HG03175 (cell line): Measurements from ENCODE around the gene TMEM91.
A peak's percentile ranks its signal among the peaks of the same experiment; 100 is the strongest.
"Not testable (repeated sequence)": the region's sequence is repeated elsewhere in the genome, so short reads cannot be mapped to it uniquely, and the experiment has no call there.

Experiments
- ATAC-seq: cut with Tn5 transposase; IDR thresholded peaks from one replicate; pipeline ENCODE4 v1.9.1; 2021; ENCODE audit warnings: mild to moderate bottlenecking, moderate library complexity; ENCODE audit not compliant: unreplicated experiment

TMEM91 gene

DNA sequence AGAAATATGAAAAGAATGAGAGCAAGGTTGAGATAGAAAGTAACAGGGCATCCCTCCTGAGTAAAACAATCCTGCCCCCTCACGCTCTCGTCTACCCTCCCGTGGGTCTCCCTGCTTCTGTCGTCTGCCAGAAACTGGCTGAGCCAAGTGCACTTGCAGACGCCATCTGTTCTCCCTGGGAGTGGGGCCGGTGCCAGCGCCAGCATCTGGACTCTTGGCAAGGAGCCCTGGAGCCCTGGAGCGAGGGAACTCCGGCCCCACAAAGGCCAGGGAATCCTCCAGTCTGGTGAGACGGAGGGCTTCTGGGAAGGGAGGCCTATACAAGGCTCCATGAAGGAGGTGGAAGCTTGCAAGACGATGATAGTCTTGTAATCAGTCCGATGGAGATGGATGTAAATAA lies 2.3 kb upstream of the TMEM91 start:
- ATAC-seq: no peak

DNA sequence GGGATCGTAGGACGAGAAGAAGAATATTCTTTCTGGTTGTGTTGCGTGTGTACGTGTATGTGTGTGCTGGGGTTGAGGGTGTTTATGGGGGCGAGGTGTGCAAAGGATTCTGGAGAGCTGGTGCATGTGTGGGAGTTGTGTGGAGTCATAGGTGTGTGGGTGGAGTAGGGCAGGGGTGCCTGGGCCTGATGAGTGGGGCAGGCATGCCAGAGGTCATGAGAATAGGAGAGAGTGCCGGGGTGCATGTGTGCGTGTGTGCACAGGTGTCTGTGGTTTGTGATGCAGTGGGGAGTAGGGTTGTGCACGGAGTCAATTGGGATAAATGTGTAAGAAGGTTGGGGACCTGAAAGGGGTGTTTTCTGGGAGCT lies 649 bp downstream of the TMEM91 start:
- no peak for ATAC-seq

DNA sequence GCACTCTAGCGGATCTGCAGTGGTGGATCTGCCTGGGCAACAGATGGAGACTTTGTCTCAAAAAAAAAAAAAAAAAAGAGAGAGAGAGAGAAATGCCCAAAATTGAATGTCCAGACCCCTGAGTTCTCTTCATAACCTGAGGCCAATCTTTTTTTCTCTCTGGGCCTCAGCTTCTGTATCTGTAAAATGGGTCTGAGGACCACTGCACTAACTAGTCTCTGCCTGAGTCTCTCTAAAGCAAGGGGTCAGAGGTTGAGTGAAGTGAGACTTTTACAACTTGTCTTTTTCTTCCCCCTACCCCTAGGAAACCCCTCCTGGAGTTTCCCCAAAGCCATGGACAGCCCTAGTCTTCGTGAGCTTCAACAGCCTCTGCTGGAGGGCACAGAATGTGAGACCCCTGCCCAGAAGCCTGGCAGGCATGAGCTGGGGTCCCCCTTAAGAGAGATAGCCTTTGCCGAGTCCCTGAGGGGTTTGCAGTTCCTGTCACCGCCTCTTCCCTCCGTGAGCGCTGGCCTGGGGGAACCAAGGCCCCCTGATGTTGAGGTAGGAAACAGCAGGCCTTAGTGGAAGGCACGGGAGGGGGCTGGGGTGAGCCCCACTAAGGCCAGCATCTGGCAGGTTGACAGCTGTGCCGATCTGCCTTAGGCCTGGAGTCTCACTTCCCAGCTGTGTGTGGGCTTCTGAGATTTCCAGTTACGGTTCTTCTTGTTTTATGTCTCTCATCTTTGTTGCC lies 1.8 kb downstream of the TMEM91 start:
- peak; percentile 53 for ATAC-seq

DNA sequence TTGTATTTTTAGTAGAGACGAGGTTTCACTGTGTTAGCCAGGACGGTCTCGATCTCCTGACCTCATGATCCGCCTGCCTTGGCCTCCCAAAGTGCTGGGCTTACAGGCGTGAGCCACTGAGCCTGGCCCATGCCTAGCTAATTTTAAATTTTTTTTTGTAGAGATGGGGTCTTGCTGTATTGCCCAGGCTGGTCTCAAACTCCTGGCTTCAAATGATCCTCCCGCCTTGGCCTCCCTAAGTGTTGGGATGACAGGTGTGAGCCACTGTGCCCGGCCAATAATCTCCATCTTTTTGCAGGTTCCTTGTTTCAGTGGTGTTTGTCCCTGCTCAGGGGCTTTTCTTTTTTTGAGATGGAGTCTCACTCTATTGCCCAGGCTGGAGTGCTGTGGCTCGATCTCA lies 5.2 kb downstream of the TMEM91 start:
- not testable (repeated sequence) for ATAC-seq

DNA sequence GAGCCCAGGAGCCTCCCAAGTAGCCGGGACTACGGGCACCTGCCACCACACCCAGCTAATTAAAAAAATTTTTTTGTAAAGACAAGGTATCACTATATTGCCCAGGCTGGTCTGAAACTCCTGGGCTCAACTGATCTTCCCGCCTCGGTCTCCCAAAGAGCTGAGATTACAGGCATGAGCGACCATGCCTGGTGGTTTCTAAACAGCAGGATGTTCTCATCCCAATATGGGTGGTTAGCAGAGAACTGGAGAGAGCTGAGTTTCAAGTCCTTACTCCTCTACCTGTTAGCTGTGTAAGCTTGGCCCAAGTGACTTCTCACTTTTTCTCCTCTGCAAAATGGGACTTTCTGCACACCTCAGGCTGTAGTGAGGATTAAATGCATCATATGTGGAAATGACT lies 8.0 kb downstream of the TMEM91 start:
- no peak for ATAC-seq

DNA sequence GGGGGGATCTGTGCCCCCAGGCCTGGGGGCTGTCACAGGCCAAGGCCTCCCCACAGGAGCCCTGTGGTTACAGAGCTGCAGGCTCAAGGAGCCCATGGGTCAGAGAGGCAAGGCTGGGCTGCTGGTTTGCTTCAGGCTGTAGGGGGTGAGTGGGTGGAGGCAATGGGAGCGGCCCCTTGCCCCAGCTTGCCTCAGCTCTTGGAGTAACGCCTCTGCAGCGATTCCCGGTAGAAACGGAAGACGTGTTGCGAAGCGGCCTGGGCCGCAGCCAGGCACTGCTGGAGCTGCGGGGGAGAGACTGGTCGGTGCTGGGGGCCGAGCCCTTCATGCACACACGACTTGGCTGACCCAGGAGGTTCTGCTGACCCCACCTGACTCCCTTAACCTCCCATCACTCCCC lies 10.1 kb downstream of the TMEM91 start:
- no peak for ATAC-seq

DNA sequence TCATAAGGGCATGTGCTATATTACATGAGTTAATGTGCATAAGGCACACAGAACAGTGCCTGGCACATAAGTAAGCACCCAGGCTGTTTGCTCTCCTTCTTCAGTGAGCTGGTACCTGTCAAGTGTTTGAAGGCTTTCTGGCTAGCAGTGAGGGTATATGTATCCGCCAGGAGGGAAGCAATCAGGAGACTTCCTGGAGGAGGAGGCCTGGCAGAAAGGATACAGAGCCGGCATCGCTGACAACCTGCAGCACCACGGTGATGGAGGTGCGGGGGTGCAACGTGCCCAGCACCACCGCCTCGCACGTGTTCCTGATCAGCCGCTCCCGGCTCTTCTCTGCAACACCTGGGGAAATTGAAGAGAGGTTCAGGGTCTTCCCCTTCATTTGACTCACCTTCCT lies 15.3 kb downstream of the TMEM91 start:
- no peak for ATAC-seq

DNA sequence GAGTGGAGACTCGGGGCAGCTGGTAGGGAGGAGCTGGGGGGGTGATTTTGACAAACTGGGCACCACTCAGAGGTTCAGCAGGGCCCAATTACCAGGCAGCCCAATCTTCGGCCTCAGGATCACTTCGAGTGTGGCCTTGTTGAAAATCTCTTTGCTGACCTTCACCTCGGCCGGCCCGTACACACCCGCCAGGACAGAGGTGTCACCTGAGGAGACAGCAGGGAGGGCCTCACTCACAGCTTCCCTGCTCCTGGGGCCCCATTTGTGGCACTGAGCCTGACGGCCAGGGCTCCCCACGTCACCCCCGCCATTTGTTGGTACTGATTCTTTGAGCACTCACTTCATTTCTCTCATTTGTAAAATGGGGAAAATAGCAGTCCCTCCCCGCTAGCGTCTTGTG lies 16.4 kb downstream of the TMEM91 start:
- no peak for ATAC-seq

DNA sequence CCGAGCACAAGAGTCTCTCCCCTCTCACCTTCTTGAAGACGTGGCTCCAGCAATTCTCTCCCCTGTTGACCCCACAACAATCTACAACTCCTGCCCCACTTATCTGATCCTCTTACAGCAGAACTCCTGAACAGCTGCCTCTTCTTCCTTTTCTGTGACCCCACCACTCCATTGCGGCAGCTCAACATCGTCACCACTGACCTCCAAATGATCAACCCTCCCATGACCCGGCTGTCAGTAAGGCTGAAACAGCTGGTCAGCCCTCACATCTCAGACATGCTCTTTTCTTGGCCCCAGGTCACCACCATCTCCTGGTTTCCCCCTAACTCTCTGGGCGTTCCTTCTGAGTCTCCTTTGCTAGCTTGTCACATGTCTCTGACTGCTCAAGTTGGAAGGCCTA lies 19.0 kb downstream of the TMEM91 start:
- no peak for ATAC-seq

DNA sequence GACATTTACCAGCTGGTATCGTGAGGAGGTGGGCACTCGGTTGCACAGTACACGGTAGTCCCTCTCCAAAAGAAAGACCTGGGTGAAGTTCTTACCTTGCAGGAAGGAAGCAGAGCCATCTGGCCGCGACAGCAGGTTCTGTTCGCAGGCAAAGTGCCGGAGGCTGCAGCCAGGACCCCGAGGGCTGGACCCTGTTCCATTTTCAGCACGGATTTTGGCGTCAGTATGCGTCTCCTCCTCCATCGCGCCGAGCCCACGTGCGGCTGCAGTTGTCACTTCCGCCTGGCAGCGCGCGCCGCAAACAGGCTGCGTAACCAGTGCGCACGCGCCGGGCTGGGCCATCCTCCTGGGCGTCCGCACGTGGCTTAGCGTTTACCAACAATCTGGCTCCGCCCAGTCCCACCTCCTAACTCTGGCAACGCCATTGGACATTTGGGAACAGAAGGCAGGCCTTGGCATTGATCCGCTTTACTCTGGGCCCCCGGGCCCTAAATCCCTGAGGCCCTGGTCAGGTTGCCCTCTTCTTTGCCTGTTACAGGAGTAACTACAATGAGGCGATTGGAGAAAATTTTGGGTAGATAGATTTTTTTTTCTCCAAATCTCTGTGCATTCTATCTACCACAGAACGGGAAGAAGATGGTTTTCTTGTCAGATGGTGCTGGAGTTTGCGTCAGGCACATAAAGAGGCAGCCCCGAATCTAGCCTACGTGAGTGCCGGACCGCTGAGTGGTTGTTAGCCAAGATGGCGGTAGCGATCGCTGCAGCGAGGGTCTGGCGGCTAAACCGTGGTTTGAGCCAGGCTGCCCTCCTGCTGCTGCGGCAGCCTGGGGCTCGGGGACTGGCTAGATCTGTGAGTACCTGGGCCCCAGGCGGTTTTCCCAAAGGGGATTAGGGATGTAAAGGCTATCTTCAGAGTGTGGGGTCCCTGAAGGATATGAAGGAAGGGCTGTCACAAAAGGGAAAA lies 21.0 kb downstream of the TMEM91 start, which contains the start of the genes BCKDHA and EXOSC5:
Gene BCKDHA (plus strand): TSS at position 733 of the 964 bp plus-strand sequence. CDS start 10 bp downstream, at position 743.
Gene EXOSC5 (minus strand): TSS at position 274 of the 964 bp plus-strand sequence. CDS start 31 bp downstream, at position 243.
- peak; percentile 98 for ATAC-seq

DNA sequence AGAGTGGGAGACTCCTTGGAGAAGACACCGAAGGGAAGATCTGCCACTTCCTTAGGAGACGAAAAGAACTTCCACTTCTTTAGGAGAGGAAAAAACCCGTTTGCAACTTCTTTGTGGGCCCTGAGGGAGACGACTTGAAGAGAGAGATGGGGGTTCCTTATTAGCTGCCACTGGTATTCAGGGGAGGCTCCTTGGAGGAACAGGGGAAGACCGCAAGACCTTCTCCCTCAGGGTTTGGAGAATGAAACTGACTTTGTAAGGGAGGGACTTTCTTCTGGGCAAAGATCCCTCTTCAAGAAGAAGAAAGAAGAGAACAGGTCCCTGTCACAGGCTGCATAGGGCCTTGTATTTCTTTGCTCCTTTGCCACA lies 21.7 kb downstream of the TMEM91 start:
- ATAC-seq: no peak

DNA sequence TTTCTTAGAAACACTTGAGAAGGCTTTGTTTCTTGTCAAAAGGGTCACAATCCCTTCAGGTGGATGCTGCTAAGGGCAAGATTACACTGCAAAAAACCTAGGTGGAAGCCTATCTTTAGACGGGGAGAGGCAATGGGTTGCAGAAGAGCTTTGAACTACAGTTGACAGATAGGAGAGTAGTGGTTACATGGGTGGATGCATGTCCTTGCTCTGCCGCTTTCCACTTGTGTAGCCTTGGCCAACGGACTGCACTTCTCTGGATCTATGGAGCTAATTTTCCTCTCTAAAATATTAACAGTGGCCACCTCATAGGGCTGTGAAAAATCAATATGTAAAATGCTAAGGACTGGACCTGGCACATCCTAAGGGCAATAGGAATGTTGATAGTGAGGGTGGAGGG lies 22.3 kb downstream of the TMEM91 start:
- no peak for ATAC-seq

DNA sequence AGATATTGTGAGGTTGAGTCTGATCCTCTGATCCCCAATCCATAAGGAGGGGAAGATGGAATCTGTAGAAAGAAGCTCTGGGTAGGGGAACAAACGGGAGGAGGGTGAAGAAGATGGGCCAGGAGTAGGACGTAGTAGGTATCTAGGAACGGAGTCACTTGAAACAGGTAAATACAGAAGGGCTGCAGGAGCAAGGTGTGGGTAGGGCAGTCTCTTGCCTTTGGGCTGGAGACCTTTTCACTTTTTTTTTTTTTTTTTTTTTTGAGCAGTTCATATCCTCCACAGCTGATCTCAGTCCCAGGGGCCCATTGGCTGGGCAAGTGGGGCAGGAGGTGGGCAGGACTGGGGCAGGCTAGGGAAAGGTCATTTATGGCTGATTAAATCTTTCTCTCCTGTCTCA lies 22.8 kb downstream of the TMEM91 start:
- ATAC-seq: no peak

DNA sequence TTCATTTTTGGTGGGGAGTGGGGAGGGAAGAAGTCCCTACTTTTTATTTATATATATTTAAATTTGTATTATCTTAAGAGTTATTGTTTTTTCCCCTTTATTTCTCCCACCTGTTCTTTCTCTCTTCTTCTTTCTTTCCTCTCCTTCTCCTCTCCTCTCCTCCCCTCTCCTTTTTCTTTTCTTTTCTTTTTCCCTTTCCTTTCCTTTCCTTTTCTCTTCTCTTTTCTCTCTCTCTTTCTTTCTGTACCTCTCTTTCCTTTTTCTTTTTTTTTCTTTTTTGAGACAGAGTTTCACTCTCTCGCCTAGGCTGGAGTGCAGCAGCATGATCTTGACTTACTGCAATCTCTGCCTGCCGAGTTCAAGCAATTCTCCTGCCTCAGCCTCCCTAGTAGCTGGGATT lies 23.2 kb downstream of the TMEM91 start:
- no peak for ATAC-seq

DNA sequence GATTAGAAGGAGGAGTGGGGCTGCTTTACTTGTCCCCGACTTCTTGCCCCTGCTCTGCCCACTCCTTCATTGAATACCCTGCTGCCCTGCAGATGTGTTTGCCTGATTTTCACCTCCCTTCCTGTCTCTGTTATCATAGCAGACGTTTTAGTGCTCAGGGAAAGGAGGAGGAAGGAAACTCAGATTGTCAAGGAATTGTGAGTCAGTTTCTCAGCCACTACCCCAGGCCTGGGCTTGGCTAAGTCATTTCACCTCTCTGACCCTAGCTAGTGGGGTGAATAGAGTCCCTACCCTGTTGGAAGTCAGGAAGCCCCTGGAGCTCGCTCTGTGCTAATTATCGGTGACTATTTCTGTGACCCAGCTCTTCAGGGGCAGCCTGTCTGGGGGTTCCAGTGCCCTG lies 25.1 kb downstream of the TMEM91 start:
- ATAC-seq: no peak

DNA sequence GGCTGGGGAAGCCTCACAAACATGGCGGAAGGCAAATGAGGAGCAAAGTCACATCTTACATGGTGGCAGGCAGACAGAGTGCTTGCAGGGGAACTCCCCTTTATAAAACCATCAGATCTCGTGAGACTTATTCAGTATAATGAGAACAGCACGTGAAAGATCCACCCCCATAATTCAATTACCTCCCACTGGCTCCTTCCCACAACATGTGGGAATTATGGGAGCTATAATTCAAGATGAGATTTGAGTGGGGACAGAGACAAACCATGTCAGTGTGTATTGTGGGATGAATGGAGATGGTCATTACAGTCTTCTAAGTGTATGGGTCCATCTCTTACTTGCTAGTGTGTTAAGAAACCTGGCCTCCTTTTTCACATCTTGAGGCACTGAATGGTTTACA lies 25.7 kb downstream of the TMEM91 start:
- ATAC-seq: no peak

DNA sequence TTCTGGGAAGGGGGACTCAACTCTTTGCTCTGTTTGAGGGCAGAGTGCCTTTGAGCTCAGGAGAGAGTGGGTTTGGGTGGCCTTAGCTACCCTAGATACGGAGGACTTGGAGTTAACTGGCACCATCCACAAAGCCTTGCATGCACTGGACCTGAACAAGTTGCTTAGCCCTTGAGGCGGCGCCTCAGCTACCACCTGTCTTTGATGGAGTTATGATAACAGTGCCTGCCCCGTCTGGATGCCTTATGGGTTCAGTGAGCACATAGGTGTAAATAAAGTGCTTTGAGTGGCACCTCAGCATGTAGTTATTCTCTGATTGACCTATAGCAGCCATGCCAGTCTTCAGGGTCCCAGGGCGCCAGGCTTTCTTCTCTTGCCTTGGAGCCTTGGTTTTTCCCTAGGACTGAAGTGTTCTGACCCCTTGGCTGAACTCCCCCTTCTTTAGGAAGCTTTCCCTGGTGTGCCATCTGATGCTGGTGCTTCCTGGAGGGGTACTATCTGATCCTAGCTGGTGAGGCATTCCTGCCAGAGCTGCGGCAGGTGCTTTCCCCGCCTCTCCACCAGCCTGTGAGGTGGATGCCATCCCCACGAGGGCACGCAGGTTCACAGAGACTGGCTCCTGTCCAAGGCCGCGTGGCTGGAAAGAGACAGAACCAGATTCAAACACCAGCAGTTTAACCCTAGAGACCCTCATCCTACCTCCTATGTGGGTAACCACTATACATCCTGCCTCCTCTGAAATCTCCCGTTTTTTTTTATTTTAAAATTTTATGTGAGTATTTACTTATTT lies 27.0 kb downstream of the TMEM91 start:
- ATAC-seq: no peak

DNA sequence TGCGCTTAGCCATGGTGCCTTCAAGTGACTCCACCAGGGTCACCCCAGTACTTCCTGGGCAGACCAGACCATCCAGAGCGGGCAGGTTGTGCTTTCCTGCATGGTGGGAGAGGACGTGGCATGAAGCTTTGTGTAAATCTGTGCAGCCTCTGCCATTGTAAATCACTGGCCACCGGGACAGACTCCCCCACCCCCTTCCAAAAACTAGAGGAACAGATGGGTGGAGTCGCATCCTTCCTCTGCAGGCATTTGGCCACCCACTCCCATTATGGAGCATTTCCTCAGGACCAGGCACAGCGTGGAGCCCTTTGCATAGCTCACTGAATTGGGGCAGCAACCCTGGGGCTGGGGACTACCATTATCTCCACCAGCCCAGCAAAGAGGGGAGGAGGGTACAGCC lies 29.4 kb downstream of the TMEM91 start:
- ATAC-seq: no peak

DNA sequence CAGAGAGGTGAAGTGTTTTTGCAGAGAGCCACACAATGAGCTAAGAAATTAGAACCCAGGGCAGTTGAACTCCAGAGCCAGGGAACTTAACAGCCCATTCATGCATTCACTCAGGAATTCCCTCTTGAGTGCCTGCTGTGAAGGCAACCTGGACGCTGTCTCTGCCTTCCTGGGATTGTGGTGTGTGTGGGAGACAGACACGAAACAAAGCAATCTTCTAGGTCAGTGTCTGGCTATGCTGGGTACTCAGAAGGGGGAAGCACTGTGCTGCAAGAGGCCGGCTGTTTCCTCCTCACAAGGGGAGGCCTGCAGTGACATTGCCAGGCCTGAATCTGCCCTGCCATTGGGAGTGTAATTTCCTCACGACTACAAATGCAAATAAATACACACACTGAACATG lies 30.9 kb downstream of the TMEM91 start:
- ATAC-seq: no peak

DNA sequence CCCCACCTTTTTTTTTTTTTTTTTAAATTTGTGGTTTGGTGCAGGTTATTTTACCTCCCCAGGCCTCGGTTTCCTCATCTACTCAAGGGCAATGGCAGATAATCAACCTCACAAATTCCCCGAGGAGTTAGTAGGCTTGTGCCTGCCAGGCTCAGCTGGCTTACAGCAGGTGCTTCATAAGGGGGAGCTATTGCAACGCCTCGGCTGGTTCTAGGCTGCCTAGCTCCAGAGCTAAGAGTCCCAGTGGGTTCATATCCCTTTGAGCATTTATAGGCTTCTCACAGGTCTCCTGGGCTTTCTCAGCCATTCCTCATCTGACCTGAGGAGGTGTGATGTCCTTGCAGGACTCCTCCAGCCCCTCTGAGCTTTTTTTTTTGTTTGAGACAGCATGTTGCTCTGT lies 31.9 kb downstream of the TMEM91 start:
- no peak for ATAC-seq

DNA sequence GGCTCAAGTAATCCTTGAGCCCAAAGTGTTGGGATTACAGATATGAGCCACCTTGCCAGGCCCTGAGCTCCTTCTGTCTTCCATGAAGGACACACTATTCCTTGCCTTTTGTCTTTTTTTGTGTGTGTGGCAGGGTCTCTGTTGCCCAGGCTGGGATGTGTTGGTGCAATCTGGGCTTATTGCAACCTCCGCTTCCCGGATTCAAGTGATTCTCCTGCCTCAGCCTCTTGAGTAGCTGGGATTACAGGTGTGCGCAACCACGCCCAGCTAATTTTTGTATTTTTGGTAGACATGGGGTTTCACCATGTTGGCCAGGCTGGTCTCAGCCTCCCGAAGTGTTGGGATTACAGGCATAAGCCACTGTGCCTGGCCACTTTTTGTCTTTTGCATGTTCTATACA lies 32.5 kb downstream of the TMEM91 start:
- ATAC-seq: not testable (repeated sequence)
